ENCODE results near the gene ABCA3.

- TF ChIP-seq POLR2A (IDR thresholded peaks at IDR 0.05; ENCODE audit: low read depth, low read length): no peak
- no peak for TF ChIP-seq TAF1 (IDR thresholded peaks at IDR 0.05; ENCODE audit: low read depth, low read length)
- TF ChIP-seq POLR2AphosphoS5 (IDR thresholded peaks at IDR 0.05; ENCODE audit: low read depth, low read length): no peak
Measured at GRCh38 chr16:2284001-2284770, 56.3 kb downstream of the ABCA3 start.

All from GM12891 (cell line).